Panc1 (cell line): ENCODE data around the gene PGLYRP3.

Experiments used
- POLR2AphosphoS5 ChIP-seq: IDR thresholded peaks from 2 replicates; pipeline ENCODE4 v1.6.1; 2012; ENCODE audit warnings: mild to moderate bottlenecking, low read depth, low read length, moderate library complexity
- TCF7L2 ChIP-seq: IDR thresholded peaks from 2 replicates; pipeline ENCODE4 v1.6.1; 2011; ENCODE audit warnings: mild to moderate bottlenecking, low read depth, low read length, inconsistent platforms
- TF ChIP-seq, protein P1 (sequence below): fragments of 450-650 bp; IDR thresholded peaks from 2 replicates; pipeline ENCODE4 v1.5.1; 2017; ENCODE audit warnings: mild to moderate bottlenecking
- TF ChIP-seq, protein P2 (sequence below), 2 experiments: IDR thresholded peaks; 2 replicates each; pipeline ENCODE4 v1.6.1; 2011 to 2012; ENCODE audit warnings: low read depth in 2 of 2, control low read depth in 1 of 2, low read length in 1 of 2, mild to moderate bottlenecking in 1 of 2, moderate library complexity in 1 of 2; ENCODE audit not compliant: insufficient read depth in 1 of 2

- TF ChIP-seq, protein P1, sequence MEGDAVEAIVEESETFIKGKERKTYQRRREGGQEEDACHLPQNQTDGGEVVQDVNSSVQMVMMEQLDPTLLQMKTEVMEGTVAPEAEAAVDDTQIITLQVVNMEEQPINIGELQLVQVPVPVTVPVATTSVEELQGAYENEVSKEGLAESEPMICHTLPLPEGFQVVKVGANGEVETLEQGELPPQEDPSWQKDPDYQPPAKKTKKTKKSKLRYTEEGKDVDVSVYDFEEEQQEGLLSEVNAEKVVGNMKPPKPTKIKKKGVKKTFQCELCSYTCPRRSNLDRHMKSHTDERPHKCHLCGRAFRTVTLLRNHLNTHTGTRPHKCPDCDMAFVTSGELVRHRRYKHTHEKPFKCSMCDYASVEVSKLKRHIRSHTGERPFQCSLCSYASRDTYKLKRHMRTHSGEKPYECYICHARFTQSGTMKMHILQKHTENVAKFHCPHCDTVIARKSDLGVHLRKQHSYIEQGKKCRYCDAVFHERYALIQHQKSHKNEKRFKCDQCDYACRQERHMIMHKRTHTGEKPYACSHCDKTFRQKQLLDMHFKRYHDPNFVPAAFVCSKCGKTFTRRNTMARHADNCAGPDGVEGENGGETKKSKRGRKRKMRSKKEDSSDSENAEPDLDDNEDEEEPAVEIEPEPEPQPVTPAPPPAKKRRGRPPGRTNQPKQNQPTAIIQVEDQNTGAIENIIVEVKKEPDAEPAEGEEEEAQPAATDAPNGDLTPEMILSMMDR = peak; percentile 80
- no peak for TF ChIP-seq POLR2AphosphoS5
- TF ChIP-seq, protein P2, sequence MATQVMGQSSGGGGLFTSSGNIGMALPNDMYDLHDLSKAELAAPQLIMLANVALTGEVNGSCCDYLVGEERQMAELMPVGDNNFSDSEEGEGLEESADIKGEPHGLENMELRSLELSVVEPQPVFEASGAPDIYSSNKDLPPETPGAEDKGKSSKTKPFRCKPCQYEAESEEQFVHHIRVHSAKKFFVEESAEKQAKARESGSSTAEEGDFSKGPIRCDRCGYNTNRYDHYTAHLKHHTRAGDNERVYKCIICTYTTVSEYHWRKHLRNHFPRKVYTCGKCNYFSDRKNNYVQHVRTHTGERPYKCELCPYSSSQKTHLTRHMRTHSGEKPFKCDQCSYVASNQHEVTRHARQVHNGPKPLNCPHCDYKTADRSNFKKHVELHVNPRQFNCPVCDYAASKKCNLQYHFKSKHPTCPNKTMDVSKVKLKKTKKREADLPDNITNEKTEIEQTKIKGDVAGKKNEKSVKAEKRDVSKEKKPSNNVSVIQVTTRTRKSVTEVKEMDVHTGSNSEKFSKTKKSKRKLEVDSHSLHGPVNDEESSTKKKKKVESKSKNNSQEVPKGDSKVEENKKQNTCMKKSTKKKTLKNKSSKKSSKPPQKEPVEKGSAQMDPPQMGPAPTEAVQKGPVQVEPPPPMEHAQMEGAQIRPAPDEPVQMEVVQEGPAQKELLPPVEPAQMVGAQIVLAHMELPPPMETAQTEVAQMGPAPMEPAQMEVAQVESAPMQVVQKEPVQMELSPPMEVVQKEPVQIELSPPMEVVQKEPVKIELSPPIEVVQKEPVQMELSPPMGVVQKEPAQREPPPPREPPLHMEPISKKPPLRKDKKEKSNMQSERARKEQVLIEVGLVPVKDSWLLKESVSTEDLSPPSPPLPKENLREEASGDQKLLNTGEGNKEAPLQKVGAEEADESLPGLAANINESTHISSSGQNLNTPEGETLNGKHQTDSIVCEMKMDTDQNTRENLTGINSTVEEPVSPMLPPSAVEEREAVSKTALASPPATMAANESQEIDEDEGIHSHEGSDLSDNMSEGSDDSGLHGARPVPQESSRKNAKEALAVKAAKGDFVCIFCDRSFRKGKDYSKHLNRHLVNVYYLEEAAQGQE (IDR thresholded peaks at IDR 0.05; ENCODE audit: insufficient read depth in 1 of 2, low read depth in 2 of 2, low read length in 1 of 2) = no peak
- TF ChIP-seq TCF7L2 = no peak
Observed at GRCh38 chr1:153353226-153353947, 40.6 kb upstream of the PGLYRP3 start.
